Activated T-cell treated with anti-CD3 and anti-CD28 coated beads, Interleukin-2, amount 50 U/mL, for 48 hours (primary cell): Measurements from ENCODE around the gene PALM.
"Not testable (repeated sequence)": the region's sequence is repeated elsewhere in the genome, so short reads cannot be mapped to it uniquely, and the experiment has no call there.

ENCODE experiments used
- DNase-seq, 2 experiments: peaks; one replicate each; pipeline ENCODE4 v3.0.0-alpha.2; 2020

Gene PALM

GRCh38 chr19:679418-680286 is 29.1 kb upstream of the PALM start:
- peak; percentile 48 to 63 for DNase-seq

DNA sequence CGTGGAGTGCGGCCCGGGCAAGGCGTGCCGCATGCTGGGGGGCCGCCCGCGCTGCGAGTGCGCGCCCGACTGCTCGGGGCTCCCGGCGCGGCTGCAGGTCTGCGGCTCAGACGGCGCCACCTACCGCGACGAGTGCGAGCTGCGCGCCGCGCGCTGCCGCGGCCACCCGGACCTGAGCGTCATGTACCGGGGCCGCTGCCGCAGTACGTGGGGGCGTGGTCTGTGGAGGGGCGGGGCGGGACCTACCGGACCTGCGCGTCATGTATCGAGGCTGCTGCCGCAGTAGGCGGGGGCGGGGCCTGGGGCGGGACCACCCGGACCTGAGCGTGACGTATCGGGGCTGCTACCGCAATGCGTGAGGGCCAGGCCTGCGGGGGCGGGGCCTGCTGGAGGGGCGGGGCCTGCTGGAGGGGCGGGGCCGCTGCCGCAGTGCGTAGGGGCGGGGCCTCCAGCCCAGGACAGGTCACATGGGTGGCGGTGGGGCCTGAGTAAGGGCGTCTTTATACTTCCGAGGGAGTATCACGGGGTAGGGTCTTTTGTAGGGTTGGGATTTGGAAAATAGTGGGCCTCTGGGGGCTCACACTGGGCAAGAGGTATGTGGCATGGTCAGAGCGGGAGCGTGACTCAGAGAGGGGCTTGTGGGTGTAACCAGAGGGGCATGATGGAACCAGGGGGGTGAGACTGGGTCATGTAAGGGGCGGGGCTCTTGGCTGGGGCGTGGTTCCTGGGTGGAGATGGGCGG is 28.3 kb upstream of the PALM start:
- DNase-seq, result peak; percentile 99 to 100

- DNase-seq, result peak in 1 of 2 experiments; percentile 43
Observed at GRCh38 chr19:681029-682019, 27.4 kb upstream of the PALM start.

GRCh38 chr19:682678-683320 is 25.9 kb upstream of the PALM start:
- DNase-seq, result no peak

DNA sequence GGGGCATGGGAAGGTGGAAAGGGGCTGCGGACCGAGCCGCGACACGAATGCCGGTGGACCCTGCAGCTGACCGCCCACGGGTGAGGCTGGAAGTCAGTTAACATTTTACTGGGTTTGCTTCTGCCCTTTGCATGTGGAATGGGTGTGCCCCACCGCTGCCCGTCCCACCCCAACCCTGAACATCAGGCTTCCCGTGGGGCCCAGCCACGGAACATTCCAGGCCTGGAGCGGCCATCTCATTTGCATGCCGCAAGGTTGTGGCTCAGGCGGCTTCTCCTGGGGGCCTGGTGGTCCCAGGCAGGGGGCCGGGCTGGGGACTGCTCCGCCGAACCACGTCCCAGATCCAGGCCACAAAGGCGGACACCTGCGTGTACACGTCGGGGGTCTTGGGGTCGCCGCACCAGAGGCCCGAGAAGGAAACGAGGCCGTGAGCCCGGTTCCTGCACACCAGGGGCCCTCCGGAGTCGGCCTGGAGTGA is 23.2 kb upstream of the PALM start:
- no peak for DNase-seq

DNA sequence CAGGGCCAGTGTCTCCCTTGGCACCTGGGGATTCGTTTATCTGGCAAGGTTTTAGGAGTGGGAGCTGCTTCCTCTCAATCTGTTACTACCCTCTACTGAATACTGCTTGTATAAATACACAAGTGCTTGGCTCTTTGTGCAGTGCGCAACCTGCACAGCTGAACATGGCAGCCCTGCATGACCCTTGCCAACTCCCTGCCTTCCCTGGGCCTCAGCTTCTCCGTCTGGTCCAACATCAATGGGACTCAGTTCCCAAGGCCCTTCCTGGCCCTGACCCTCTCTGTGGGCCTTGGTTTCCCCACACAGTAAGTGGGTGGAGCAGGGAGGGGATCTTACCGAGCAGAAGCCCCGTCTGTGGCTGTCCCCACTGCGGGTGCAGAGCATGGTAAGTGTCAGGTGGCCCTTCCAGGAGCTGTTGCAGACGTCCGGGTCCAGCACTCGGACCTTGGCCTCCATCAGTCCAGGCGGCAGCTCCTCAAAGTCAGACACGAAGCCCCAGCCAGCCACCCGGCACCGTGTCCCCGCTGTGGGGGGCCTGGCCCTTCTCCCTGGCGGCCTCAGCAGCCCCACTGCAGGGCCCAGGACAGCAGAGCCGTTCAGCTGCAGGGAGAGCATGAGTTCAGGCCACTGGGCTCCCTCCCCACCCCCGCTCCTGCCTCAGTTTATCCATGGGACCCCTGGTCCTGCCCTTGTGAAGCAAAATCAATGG is 22.0 kb upstream of the PALM start:
- no peak for DNase-seq

- DNase-seq, result no peak
Observed at GRCh38 chr19:687569-688166, 21.1 kb upstream of the PALM start.

DNA sequence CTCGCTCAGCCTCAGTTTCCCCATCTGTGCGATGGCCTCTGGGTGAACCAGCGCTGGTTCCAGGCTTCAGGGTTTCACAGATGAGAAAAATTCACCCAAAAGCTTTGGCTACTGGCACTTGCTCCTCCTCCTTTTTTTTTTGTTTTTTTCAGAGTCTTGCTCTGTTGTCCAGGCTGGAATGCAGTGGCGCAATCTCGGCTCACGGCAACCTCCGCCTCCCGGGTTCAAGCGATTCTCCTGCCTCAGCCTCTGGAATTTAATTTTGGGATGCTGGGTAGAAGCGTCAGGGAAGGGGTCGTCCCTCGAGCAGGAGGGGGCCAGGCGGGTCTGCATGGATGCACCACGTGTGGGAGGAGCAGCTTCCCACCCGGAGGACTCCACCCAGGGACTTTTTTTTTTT is 20.5 kb upstream of the PALM start:
- DNase-seq, result no peak

DNA sequence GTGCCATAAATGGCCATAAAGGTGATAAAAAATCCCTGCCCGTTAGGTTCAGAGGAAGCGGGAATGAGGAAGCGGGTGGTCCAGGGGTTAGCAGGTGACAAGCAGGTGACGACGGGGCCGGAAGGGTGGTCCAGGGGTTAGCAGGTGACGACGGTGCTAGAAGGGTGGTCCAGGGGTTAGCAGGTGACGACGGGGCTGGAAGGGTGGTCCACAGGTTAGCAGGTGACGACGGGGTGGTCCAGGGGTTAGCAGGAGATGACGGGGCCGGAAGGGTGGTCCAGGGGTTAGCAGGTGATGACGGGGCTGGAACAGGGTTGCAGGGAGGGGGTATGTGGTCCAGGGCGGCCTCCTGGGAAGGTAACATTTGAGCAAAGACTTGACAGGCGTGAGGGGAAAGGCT is 19.7 kb upstream of the PALM start:
- DNase-seq, result no peak

- no peak for DNase-seq
Observed at GRCh38 chr19:690203-690602, 18.5 kb upstream of the PALM start.

GRCh38 chr19:694481-695351 is 14.0 kb upstream of the PALM start:
- DNase-seq, result no peak

DNA sequence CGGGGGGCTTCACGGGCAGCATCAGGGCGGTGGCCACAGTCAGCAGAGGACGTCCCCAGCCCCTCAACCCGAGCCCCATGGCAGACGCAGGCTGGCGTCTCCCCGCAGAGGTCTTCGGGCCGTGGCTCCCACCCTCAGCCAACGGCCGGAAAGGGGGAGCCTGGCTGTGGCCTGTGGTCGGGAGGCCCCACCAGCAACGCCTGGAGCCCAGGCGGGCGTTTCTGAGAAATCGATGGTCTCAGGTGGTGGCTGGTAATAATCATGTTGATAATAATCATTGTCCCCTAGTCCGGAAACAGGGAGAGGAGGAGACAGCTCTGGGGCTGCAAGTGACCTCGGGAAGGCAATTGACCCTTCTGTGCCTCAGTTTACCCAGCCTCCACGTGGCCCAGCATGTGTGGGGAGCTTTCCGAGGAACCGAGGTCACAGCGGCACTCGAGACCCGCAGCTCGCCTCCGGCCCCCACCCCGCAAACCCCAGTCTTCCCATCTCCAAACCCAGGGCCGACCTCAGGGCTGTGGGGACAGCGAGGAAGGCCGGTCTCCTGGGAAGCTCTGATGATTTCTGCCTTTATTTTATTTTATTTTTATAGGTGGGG is 13.3 kb upstream of the PALM start, which contains the start of gene PRSS57:
PRSS57 (minus strand) TSS at position 101 of the 598 bp plus-strand sequence; CDS start at position 79, 22 bp downstream.
- no peak for DNase-seq

- not testable (repeated sequence) for DNase-seq
Observed at GRCh38 chr19:698529-698928, 10.2 kb upstream of the PALM start.

DNA sequence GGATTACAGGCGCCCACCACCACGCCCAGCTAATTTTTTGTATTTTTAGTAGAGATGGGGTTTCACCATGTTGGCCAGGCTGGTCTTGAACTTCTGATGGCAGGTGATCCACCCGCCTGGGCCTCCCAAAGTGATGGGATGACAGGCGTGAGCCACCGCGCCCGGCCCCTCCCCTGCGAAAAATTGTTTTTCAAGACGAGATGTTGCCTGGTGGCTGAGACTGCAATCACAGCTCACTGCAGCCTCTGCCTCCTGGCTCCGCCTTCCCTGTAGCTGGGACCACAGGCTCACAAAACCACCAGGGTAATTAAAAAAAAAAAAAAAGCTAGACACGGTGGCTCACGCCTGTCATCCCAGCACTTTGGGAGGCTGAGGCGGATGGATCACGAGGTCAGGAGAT is 8.8 kb upstream of the PALM start:
- not testable (repeated sequence) for DNase-seq

- not testable (repeated sequence) for DNase-seq
Observed at GRCh38 chr19:702847-703246, 5.9 kb upstream of the PALM start.

DNA sequence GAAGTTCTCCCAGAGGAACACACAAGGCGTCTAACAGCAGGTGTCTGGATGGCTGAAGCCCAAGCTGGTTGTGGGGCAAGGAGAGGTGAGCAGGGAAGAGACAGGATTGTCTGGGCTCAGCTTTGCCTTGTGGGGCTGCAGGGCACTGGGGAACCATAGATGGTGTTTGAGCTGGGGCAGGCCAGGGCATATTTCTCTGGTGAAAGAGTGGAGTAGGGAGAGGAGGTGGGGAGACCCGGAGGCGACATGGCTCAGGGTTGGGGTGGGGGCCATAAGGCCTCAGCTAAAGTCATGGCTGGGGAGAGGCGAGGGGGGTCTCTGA is 5.4 kb upstream of the PALM start:
- DNase-seq, result no peak

- peak; percentile 81 to 82 for DNase-seq
Observed at GRCh38 chr19:703651-704446, 4.9 kb upstream of the PALM start.

DNA sequence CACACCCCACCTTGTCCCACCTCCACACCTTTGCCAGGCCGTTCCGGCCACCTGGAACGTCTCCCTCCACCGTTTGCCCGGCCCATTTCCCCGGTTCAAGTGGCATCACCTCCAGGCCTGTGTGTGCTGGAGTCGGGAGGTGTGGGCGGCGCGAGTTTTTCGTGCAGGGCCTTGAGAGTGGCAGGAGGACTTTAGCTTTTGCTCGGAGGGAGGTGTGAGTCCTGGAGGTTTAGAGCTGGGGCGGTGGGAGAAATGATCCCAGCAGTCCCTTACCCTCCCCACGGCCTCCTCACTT is 4.3 kb upstream of the PALM start:
- DNase-seq, result no peak
